Neural progenitor cell (in vitro differentiated cells): ENCODE results near the gene BTAF1. TPM values are rescaled to one million over a fixed set of nuclear protein-coding genes. Genes with fewer than 3 reads are reported as not detected.

Experiments used
- DNase-seq: peaks from one replicate; pipeline ENCODE4 v3.0.0-alpha.2; 2016; ENCODE audit warnings: low spot score
- H2AFZ ChIP-seq: fragments of 200-600 bp; sonication (generic); replicated peaks from 2 replicates; pipeline ENCODE4 v1.6.1; 2016; ENCODE audit warnings: antibody characterized with exemption
- H3F3A ChIP-seq: fragments of 200-600 bp; sonication (generic); 2 replicates; pipeline ENCODE4 v1.6.1; 2016; ENCODE audit warnings: antibody characterized with exemption, low read depth
- H3K27ac ChIP-seq: fragments of 200-600 bp; sonication (generic); 2 replicates; pipeline ENCODE4 v1.5.1; 2016; ENCODE audit warnings: mild to moderate bottlenecking
- H3K27me3 ChIP-seq: fragments of 200-600 bp; sonication (generic); 2 replicates; pipeline ENCODE4 v1.6.1; 2016; ENCODE audit warnings: mild to moderate bottlenecking, moderate library complexity
- H3K36me3 ChIP-seq: fragments of 200-600 bp; sonication (generic); 2 replicates; pipeline ENCODE4 v1.5.1; 2016
- H3K4me1 ChIP-seq: fragments of 200-600 bp; sonication (generic); 2 replicates; pipeline ENCODE4 v1.6.1; 2016; ENCODE audit warnings: mixed run types
- H3K4me2 ChIP-seq: fragments of 200-600 bp; sonication (generic); 2 replicates; pipeline ENCODE4 v1.6.1; 2016
- H3K4me3 ChIP-seq: fragments of 200-600 bp; sonication (generic); 2 replicates; pipeline ENCODE4 v1.5.1; 2016
- H3K79me2 ChIP-seq: fragments of 200-600 bp; sonication (generic); 2 replicates; pipeline ENCODE4 v1.6.1; 2016; ENCODE audit warnings: low read depth
- H3K9ac ChIP-seq: fragments of 200-600 bp; sonication (generic); 2 replicates; pipeline ENCODE4 v1.6.1; 2016
- H3K9me3 ChIP-seq: fragments of 200-600 bp; sonication (generic); 2 replicates; pipeline ENCODE4 v1.5.1; 2016; ENCODE audit warnings: low read depth
- H4K20me1 ChIP-seq: fragments of 200-600 bp; sonication (generic); 2 replicates; pipeline ENCODE4 v1.6.1; 2016; ENCODE audit warnings: low read depth
- H3K27ac Mint-ChIP-seq: 3 replicates; pipeline ENCODE4 v1.8.0; 2021; ENCODE audit warnings: mixed read lengths
- H3K27me3 Mint-ChIP-seq: 2 replicates; pipeline ENCODE4 v1.8.0; 2022; ENCODE audit warnings: low read depth, mild to moderate bottlenecking, inconsistent platforms, moderate library complexity, mixed read lengths; ENCODE audit not compliant: insufficient read depth
- H3K36me3 Mint-ChIP-seq: 3 replicates; pipeline ENCODE4 v1.8.0; 2021; ENCODE audit warnings: mixed read lengths
- H3K4me1 Mint-ChIP-seq: 3 replicates; pipeline ENCODE4 v1.8.0; 2021; ENCODE audit warnings: mixed read lengths
- H3K4me3 Mint-ChIP-seq: 3 replicates; pipeline ENCODE4 v1.8.0; 2021; ENCODE audit warnings: mild to moderate bottlenecking, moderate library complexity, mixed read lengths
- H3K9me3 Mint-ChIP-seq: 3 replicates; pipeline ENCODE4 v1.8.0; 2020; ENCODE audit warnings: mixed read lengths
- EZH2 ChIP-seq: fragments of 200-600 bp; sonication (generic); IDR thresholded peaks from 2 replicates; pipeline ENCODE4 v1.6.1; 2017; ENCODE audit warnings: antibody characterized with exemption, mild to moderate bottlenecking, moderate library complexity
- EZH2phosphoT487 ChIP-seq: fragments of 200-600 bp; sonication (generic); IDR thresholded peaks from 2 replicates; pipeline ENCODE4 v1.6.1; 2017; ENCODE audit warnings: antibody characterized with exemption
- total RNA-seq: library from RNA; depleted of rRNA; stranded (reverse); fragments of >200 nt; gene quantifications from 2 replicates; pipeline ENCODE4 v1.2.3, GENCODE V29; 2015; ENCODE audit warnings: low replicate concordance
- TF ChIP-seq, protein P1 (sequence below): fragments of 200-600 bp; sonication (generic); IDR thresholded peaks from 2 replicates; pipeline ENCODE4 v1.5.1; 2017; ENCODE audit warnings: antibody characterized with exemption, mild to moderate bottlenecking

BTAF1 gene
- total RNA-seq, 1 donor from 2014 or later, result 127 TPM

DNA sequence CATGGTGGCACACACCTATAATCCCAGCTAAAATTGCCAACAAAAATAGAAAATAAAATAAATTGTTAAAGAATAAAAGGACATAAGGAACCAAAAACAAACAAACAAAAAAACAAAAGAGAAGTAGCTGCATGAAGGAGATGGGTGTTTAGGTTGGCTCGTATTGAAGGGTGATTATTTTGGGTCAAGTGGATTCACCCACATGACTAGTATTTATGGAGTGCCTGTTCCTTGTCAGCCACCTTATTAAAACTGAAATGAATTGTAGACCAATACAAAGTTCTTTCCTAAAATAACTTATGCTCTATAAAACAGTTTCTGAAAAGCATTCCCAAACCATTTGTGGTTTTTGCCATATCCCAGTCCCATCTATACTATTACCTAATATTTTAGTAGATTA, 138.7 kb downstream of the BTAF1 start:
- H4K20me1 ChIP-seq, result no peaks in the 10 kb centered on the region
- no peaks in the 10 kb centered on the region for H3K79me2 ChIP-seq
- H3K4me3 ChIP-seq, result no peak overlapping the region
- no peaks in the 10 kb centered on the region for H3F3A ChIP-seq
- no peak overlapping the region for H2AFZ ChIP-seq
- no peaks in the 10 kb centered on the region for H3K27me3 Mint-ChIP-seq
- H3K36me3 Mint-ChIP-seq, result no peaks in the 10 kb centered on the region
- no peaks in the 10 kb centered on the region for H3K4me1 ChIP-seq
- DNase-seq, result no peak
- TF ChIP-seq EZH2phosphoT487, result no peak
- no peak for TF ChIP-seq EZH2
- TF ChIP-seq, protein P1, sequence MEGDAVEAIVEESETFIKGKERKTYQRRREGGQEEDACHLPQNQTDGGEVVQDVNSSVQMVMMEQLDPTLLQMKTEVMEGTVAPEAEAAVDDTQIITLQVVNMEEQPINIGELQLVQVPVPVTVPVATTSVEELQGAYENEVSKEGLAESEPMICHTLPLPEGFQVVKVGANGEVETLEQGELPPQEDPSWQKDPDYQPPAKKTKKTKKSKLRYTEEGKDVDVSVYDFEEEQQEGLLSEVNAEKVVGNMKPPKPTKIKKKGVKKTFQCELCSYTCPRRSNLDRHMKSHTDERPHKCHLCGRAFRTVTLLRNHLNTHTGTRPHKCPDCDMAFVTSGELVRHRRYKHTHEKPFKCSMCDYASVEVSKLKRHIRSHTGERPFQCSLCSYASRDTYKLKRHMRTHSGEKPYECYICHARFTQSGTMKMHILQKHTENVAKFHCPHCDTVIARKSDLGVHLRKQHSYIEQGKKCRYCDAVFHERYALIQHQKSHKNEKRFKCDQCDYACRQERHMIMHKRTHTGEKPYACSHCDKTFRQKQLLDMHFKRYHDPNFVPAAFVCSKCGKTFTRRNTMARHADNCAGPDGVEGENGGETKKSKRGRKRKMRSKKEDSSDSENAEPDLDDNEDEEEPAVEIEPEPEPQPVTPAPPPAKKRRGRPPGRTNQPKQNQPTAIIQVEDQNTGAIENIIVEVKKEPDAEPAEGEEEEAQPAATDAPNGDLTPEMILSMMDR, result no peak
- no peaks in the 10 kb centered on the region for H3K27me3 ChIP-seq
- H3K9ac ChIP-seq, result no peak overlapping the region
- H3K9me3 ChIP-seq, result no peaks in the 10 kb centered on the region
- H3K27ac ChIP-seq, result no peak overlapping the region
- no peak overlapping the region for H3K4me3 Mint-ChIP-seq
- no peaks in the 10 kb centered on the region for H3K9me3 Mint-ChIP-seq
- H3K4me1 Mint-ChIP-seq, result no peaks in the 10 kb centered on the region
- H3K4me2 ChIP-seq, result no peak overlapping the region
- no peaks in the 10 kb centered on the region for H3K36me3 ChIP-seq
- no peak overlapping the region for H3K27ac Mint-ChIP-seq

DNA sequence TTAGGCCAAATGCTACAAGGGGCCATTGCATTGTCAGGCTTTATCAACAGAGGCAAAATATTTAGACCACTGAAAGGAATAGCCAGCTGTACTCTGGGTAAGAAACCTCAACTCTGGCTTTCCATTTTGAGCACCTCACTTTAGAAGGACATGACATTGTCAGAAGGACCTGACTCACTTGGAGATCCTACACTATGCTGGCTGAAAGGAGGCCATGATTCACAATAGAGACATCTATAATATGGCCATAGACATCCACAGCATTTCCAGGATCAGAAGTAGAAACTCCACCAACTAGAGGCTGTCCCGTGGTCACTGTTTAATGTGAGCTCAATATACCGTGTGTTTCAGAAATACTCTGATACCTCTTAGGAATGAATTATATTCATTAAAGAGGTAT, 140.9 kb downstream of the BTAF1 start:
- H3K4me1 Mint-ChIP-seq, result no peaks in the 10 kb centered on the region
- Histone ChIP-seq H3K9me3 (no peaks in the 10 kb centered on the region), H4K20me1 (no peaks in the 10 kb centered on the region), H3K4me2 (no peak overlapping the region), H3K36me3 (no peaks in the 10 kb centered on the region), H3K9ac (no peak overlapping the region), H3K4me3 (no peak overlapping the region), H3K4me1 (no peaks in the 10 kb centered on the region), H3K79me2 (no peaks in the 10 kb centered on the region), H2AFZ (no peak overlapping the region), H3K27me3 (no peaks in the 10 kb centered on the region), H3K27ac (no peak overlapping the region), H3F3A (no peaks in the 10 kb centered on the region)
- H3K4me3 Mint-ChIP-seq, result no peak overlapping the region
- no peak for DNase-seq
- H3K27ac Mint-ChIP-seq, result no peak overlapping the region
- no peaks in the 10 kb centered on the region for H3K27me3 Mint-ChIP-seq
- H3K9me3 Mint-ChIP-seq, result no peaks in the 10 kb centered on the region
- TF ChIP-seq, protein P1, result no peak
- TF ChIP-seq EZH2, result no peak
- TF ChIP-seq EZH2phosphoT487, result no peak
- no peaks in the 10 kb centered on the region for H3K36me3 Mint-ChIP-seq

- H3K79me2 ChIP-seq, result no peaks in the 10 kb centered on the region
- no peaks in the 10 kb centered on the region for H3K36me3 ChIP-seq
- DNase-seq, result no peak
- H3K4me3 ChIP-seq, result no peak overlapping the region
- no peak overlapping the region for H3K4me2 ChIP-seq
- H3K27me3 ChIP-seq, result no peaks in the 10 kb centered on the region
- H3K9me3 ChIP-seq, result no peaks in the 10 kb centered on the region
- H3K27ac Mint-ChIP-seq, result no peak overlapping the region
- H3K36me3 Mint-ChIP-seq, result no peaks in the 10 kb centered on the region
- no peaks in the 10 kb centered on the region for H3K4me1 Mint-ChIP-seq
- TF ChIP-seq EZH2, result no peak
- TF ChIP-seq EZH2phosphoT487, result no peak
- TF ChIP-seq, protein P1, result no peak
- no peaks in the 10 kb centered on the region for H4K20me1 ChIP-seq
- H3K4me3 Mint-ChIP-seq, result no peak overlapping the region
- H3F3A ChIP-seq, result no peaks in the 10 kb centered on the region
- no peaks in the 10 kb centered on the region for H3K9me3 Mint-ChIP-seq
- H3K4me1 ChIP-seq, result no peaks in the 10 kb centered on the region
- no peak overlapping the region for H3K9ac ChIP-seq
- no peaks in the 10 kb centered on the region for H3K27me3 Mint-ChIP-seq
- H2AFZ ChIP-seq, result no peak overlapping the region
- no peak overlapping the region for H3K27ac ChIP-seq
Observed at GRCh38 chr10:92066386-92066785, 142.8 kb downstream of the BTAF1 start.
